WTC11 (cell line): Measurements from ENCODE around the gene DPP7. TPM values are rescaled to one million over a fixed set of nuclear protein-coding genes. Genes with fewer than 3 reads are reported as not detected.

ENCODE experiments used
- ATAC-seq: fragments of 200-7000 bp; cut with Tn5 transposase; 2 replicates; pipeline ENCODE4 v1.10.0; 2021; ENCODE audit warnings: mild to moderate bottlenecking, moderate library complexity
- CTCF ChIA-PET: fragments of 300-600 bp; sonication (Branson Sonifier 250); formaldehyde crosslinking; loops from one replicate; lab custom pipeline; 2021; ENCODE audit warnings: antibody characterized with exemption; lab: Charles Lee
- POLR2A ChIA-PET: fragments of 350-600 bp; sonication (Branson Sonifier 250); formaldehyde crosslinking; loops from one replicate; lab custom pipeline; 2021; ENCODE audit warnings: antibody characterized with exemption; lab: Charles Lee
- DNase-seq: peaks from one replicate; pipeline ENCODE4 v3.0.0; 2021; ENCODE audit warnings: low spot score
- H3K27ac Mint-ChIP-seq: 2 replicates; pipeline ENCODE4 v1.8.0; 2021; ENCODE audit warnings: mixed read lengths
- H3K27me3 Mint-ChIP-seq: 2 replicates; pipeline ENCODE4 v1.8.0; 2021; ENCODE audit warnings: low read depth, mild to moderate bottlenecking, moderate library complexity, mixed read lengths
- H3K36me3 Mint-ChIP-seq: 2 replicates; pipeline ENCODE4 v1.8.0; 2021; ENCODE audit warnings: mixed read lengths
- H3K4me1 Mint-ChIP-seq: 2 replicates; pipeline ENCODE4 v1.8.0; 2022; ENCODE audit warnings: mixed read lengths
- H3K4me3 Mint-ChIP-seq: 2 replicates; pipeline ENCODE4 v1.8.0; 2021; ENCODE audit warnings: mild to moderate bottlenecking, moderate library complexity, mixed read lengths
- H3K9me3 Mint-ChIP-seq: 2 replicates; pipeline ENCODE4 v1.8.0; 2021; ENCODE audit warnings: mixed read lengths
- AR ChIP-seq: fragments of 250-450 bp; sonication (Bioruptor Pico); IDR thresholded peaks from 2 replicates; pipeline ENCODE4 v1.9.0; 2021; ENCODE audit warnings: mild to moderate bottlenecking
- CBFB ChIP-seq: sonication (generic); formaldehyde crosslinking; IDR thresholded peaks from 2 replicates; pipeline ENCODE4 v1.8.1; 2022; ENCODE audit warnings: mild to moderate bottlenecking, low read depth, missing genetic modification reagents
- ESRRA ChIP-seq: sonication (generic); formaldehyde crosslinking; IDR thresholded peaks from 2 replicates; pipeline ENCODE4 v1.8.1; 2022; ENCODE audit warnings: mild to moderate bottlenecking, missing genetic modification reagents, borderline replicate concordance
- FOXK1 ChIP-seq: sonication (generic); formaldehyde crosslinking; IDR thresholded peaks from 2 replicates; pipeline ENCODE4 v1.8.0; 2022; ENCODE audit warnings: mild to moderate bottlenecking, moderate library complexity, missing genetic modification reagents
- IRF2 ChIP-seq: sonication (generic); formaldehyde crosslinking; IDR thresholded peaks from 2 replicates; pipeline ENCODE4 v1.8.0; 2022; ENCODE audit warnings: low read depth, missing genetic modification reagents, borderline replicate concordance
- JAZF1 ChIP-seq: fragments of 250-450 bp; sonication (Bioruptor Pico); IDR thresholded peaks from 2 replicates; pipeline ENCODE4 v1.9.0; 2021; ENCODE audit warnings: moderate library complexity, mild to moderate bottlenecking, inconsistent platforms
- KAT7 ChIP-seq: sonication (generic); formaldehyde crosslinking; IDR thresholded peaks from 2 replicates; pipeline ENCODE4 v1.8.1; 2023; ENCODE audit warnings: missing genetic modification reagents, mild to moderate bottlenecking, borderline replicate concordance
- MAX ChIP-seq: sonication (generic); formaldehyde crosslinking; IDR thresholded peaks from 2 replicates; pipeline ENCODE4 v1.8.0; 2022; ENCODE audit warnings: mild to moderate bottlenecking, missing genetic modification reagents
- MXD4 ChIP-seq: fragments of 250-450 bp; sonication (Bioruptor Pico); IDR thresholded peaks from 2 replicates; pipeline ENCODE4 v1.8.0; 2021; ENCODE audit warnings: mild to moderate bottlenecking, moderate library complexity, borderline replicate concordance
- NFATC4 ChIP-seq: fragments of 250-450 bp; sonication (Bioruptor Pico); IDR thresholded peaks from 2 replicates; pipeline ENCODE4 v1.9.0; 2021; ENCODE audit warnings: mild to moderate bottlenecking
- NFYB ChIP-seq: sonication (generic); formaldehyde crosslinking; conservative IDR thresholded peaks from 2 replicates; pipeline ENCODE4 v1.8.0; 2022; ENCODE audit warnings: low read depth, missing genetic modification reagents
- RORB ChIP-seq: fragments of 250-450 bp; sonication (Bioruptor Pico); IDR thresholded peaks from 2 replicates; pipeline ENCODE4 v1.9.0; 2021; ENCODE audit warnings: mild to moderate bottlenecking
- SOX15 ChIP-seq: fragments of 250-450 bp; sonication (Bioruptor Pico); IDR thresholded peaks from 2 replicates; pipeline ENCODE4 v1.9.0; 2021; ENCODE audit warnings: mild to moderate bottlenecking
- TEAD1 ChIP-seq: sonication (generic); formaldehyde crosslinking; IDR thresholded peaks from 2 replicates; pipeline ENCODE4 v1.8.0; 2022; ENCODE audit warnings: mild to moderate bottlenecking, missing genetic modification reagents
- ZBTB43 ChIP-seq: sonication (generic); formaldehyde crosslinking; IDR thresholded peaks from 2 replicates; pipeline ENCODE4 v1.8.1; 2023; ENCODE audit warnings: mild to moderate bottlenecking, missing genetic modification reagents
- ZNF121 ChIP-seq: sonication (generic); formaldehyde crosslinking; IDR thresholded peaks from 2 replicates; pipeline ENCODE4 v1.8.0; 2023; ENCODE audit warnings: missing genetic modification reagents
- ZNF219 ChIP-seq: sonication (generic); formaldehyde crosslinking; IDR thresholded peaks from 2 replicates; pipeline ENCODE4 v1.8.0; 2023; ENCODE audit warnings: missing genetic modification reagents, mild to moderate bottlenecking, borderline replicate concordance
- ZNF416 ChIP-seq: fragments of 250-450 bp; sonication (Bioruptor Pico); IDR thresholded peaks from 2 replicates; pipeline ENCODE4 v1.9.0; 2021; ENCODE audit warnings: mild to moderate bottlenecking, inconsistent platforms
- total RNA-seq: library from RNA; stranded (reverse); gene quantifications from 3 replicates; pipeline ENCODE4 v1.2.3, GENCODE V29; 2021
- TF ChIP-seq, protein P1 (sequence below): sonication (generic); formaldehyde crosslinking; IDR thresholded peaks from 2 replicates; pipeline ENCODE4 v1.8.1; 2022; ENCODE audit warnings: mild to moderate bottlenecking, moderate library complexity, missing genetic modification reagents
- TF ChIP-seq, protein P2 (sequence below): sonication (generic); formaldehyde crosslinking; IDR thresholded peaks from 2 replicates; pipeline ENCODE4 v1.8.0; 2022; ENCODE audit warnings: missing genetic modification reagents

Gene DPP7
- total RNA-seq, 1 experiment from 2014 or later, result 38.9 TPM

DNA sequence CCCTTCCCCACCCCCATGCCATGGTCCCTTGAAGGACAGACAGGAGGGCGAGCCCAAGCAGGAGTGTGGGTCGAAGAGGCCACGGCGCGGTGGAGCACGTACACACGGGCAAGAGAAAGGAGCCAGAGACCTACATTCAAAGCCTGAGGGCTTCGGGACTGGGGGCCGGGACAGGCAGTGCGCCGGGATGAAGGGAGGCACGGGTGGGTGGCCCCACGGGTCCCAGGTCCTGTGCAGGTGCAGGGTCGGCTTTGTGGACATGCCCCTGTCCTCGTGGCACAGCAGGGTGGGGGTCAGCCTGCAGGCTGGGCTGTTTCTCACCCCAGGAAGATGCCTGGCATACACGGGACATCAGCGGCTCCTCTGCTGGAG lies 45.5 kb upstream of the DPP7 start:
- peaks cover 85% of the 10 kb centered on the region for H3K27me3 Mint-ChIP-seq
- no peak overlapping the region for H3K4me3 Mint-ChIP-seq
- no peak for TF ChIP-seq ZNF121 (CRISPR knock-in tag)
- TF ChIP-seq NFYB, result no peak
- no peak for TF ChIP-seq FOXK1 (CRISPR knock-in tag)
- TF ChIP-seq ZBTB43 (CRISPR knock-in tag), result no peak
- no peak for TF ChIP-seq ESRRA
- no peak for TF ChIP-seq MXD4 (CRISPR knock-in tag)
- TF ChIP-seq JAZF1 (CRISPR knock-in tag), result no peak
- no peak for TF ChIP-seq ZNF416 (CRISPR knock-in tag)
- TF ChIP-seq SOX15 (CRISPR knock-in tag), result no peak
- TF ChIP-seq TEAD1 (CRISPR knock-in tag), result no peak
- no peak for TF ChIP-seq AR
- TF ChIP-seq, protein P1, sequence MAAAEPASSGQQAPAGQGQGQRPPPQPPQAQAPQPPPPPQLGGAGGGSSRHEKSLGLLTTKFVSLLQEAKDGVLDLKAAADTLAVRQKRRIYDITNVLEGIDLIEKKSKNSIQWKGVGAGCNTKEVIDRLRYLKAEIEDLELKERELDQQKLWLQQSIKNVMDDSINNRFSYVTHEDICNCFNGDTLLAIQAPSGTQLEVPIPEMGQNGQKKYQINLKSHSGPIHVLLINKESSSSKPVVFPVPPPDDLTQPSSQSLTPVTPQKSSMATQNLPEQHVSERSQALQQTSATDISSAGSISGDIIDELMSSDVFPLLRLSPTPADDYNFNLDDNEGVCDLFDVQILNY (CRISPR knock-in tag), result no peak
- no peak for TF ChIP-seq CBFB (CRISPR knock-in tag)
- TF ChIP-seq ZNF219, result no peak
- TF ChIP-seq, protein P2, sequence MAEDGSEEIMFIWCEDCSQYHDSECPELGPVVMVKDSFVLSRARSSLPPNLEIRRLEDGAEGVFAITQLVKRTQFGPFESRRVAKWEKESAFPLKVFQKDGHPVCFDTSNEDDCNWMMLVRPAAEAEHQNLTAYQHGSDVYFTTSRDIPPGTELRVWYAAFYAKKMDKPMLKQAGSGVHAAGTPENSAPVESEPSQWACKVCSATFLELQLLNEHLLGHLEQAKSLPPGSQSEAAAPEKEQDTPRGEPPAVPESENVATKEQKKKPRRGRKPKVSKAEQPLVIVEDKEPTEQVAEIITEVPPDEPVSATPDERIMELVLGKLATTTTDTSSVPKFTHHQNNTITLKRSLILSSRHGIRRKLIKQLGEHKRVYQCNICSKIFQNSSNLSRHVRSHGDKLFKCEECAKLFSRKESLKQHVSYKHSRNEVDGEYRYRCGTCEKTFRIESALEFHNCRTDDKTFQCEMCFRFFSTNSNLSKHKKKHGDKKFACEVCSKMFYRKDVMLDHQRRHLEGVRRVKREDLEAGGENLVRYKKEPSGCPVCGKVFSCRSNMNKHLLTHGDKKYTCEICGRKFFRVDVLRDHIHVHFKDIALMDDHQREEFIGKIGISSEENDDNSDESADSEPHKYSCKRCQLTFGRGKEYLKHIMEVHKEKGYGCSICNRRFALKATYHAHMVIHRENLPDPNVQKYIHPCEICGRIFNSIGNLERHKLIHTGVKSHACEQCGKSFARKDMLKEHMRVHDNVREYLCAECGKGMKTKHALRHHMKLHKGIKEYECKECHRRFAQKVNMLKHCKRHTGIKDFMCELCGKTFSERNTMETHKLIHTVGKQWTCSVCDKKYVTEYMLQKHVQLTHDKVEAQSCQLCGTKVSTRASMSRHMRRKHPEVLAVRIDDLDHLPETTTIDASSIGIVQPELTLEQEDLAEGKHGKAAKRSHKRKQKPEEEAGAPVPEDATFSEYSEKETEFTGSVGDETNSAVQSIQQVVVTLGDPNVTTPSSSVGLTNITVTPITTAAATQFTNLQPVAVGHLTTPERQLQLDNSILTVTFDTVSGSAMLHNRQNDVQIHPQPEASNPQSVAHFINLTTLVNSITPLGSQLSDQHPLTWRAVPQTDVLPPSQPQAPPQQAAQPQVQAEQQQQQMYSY (CRISPR knock-in tag), result no peak
- TF ChIP-seq NFATC4, result no peak
- no peak for TF ChIP-seq KAT7 (CRISPR knock-in tag)
- no peak for TF ChIP-seq IRF2 (CRISPR knock-in tag)
- TF ChIP-seq RORB (CRISPR knock-in tag), result no peak
- TF ChIP-seq MAX (CRISPR knock-in tag), result no peak
- H3K4me1 Mint-ChIP-seq, result no peaks in the 10 kb centered on the region
- DNase-seq (no peak), ATAC-seq (no peak)
- CTCF ChIA-PET, result interaction anchor here (2.0 to 3.7 kb wide), 3 partner anchors 16 to 131 kb away, joined by 4 to 40 read pairs (median 18); no protein-coding TSS in a partner anchor
- POLR2A ChIA-PET, result no interaction called here
- no peaks in the 10 kb centered on the region for H3K36me3 Mint-ChIP-seq
- H3K27ac Mint-ChIP-seq, result no peak overlapping the region
- no peaks in the 10 kb centered on the region for H3K9me3 Mint-ChIP-seq
